Skin of body (tissue), 2 donors: ENCODE results near the gene SETD3. TPM values are rescaled to one million over a fixed set of nuclear protein-coding genes. Genes with fewer than 3 reads are reported as not detected.

Experiments
- DNase-seq: peaks from one replicate; lab custom pipeline; 2025; lab: John Stamatoyannopoulos, UW
- total RNA-seq: library from RNA; depleted of rRNA; stranded (reverse); fragments of >200 nt; gene quantifications from one replicate; pipeline ENCODE4 v1.2.3, GENCODE V29; 2014

SETD3 gene
- total RNA-seq = 40.7 TPM

DNA sequence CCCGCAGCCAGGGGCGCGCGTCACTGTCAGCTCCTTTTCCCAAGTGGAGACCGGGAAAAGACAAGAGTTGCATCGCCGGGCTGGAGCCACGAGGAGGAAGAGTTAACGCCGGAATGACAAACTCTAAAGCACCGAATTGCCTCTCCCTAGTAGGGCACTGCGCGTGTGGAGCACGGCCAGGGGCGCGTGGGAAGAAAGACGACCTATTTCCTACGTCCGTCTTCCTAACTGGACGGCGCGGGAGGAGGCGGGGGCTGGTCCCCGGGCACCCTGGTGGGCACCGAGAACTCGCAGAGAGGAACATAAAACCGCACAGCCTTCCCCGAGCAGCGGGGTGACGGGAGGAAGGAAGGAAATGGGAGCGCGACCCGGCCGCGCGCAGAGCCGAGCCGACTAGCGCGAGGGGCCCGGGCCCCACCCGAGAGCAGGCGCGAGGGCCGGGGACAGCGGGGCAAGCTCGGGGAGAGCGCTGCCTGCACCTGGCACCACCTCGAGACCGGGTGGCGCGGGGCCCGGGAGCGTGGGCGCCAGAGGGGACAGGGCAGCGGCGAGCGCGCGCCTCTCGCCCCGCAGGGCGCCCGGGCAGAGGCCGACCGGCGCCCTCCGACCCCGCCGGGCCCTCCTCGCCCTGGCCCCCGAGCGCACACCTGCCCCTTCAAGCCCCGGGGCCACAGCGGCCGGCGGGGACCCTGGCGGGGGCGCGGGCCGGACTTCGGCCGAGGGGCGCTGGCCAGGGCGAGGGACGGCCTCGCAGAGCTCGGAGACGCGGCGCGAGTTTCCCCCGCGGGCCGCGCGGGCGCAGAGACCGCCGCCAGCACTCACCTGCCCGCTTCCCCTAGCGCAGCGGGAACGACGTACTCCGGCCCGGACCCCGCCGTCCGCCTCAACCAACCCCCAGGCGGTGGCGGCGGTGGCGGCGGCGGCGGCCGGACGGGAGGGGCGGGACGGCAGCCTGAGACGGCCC is at the start of gene SETD3:
Gene SETD3, minus strand, starts transcription at position 954 of the 964 bp plus-strand sequence. CDS start 15,054 bp downstream, outside the sequence.
- peak; percentile 41 for DNase-seq

DNA sequence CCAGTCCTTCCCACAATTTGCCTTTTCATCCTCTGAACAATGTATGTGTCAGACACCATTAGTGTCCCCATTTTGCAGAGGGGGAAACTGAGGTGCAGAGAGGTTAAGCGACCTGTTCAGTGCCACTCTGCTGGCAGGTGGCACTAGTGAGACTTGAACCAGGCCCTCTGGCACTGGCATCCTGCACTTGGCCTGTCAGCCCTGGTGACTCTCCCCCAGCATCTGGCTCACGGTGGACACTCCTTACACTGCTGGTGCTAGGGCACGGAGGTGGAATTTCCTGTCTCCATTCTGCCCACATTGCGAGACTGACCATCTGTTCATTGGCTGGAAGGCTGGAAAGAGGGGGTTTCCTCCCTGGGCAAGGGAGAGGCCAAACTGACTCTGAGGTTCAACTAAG is 49.2 kb upstream of the SETD3 start:
- no peak for DNase-seq

DNA sequence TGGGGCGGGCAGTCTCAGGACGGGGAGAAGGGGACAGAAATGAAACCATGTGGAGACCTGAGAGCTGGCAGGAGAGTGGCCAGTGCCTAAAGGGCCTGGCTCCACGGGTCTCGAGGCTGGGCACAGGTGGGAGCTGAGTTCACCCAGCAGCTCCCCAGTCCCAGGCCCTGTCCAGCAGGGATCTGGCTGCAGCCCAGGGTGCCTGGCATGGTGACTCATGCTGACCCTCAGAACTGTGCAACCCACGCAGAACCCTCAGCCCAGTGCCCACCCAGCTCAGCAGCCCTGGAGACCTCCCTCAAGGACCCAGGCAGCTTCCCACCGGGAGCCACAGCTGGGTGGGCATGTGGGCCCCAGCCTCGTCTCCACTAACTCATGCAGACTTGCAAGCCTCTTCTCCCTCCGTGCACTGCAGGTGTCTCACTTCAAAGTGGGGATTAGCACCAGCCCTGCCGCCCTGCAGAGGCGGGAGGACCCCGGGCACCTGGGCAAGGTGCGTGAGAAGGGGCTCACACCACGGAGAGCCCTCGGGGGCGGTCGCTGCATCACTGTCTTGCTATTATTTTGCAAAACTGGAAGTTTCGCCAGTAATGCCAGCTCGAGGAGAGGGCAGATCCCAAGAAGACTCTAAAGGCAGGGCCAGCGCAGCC is 46.9 kb upstream of the SETD3 start:
- DNase-seq = no peak

DNA sequence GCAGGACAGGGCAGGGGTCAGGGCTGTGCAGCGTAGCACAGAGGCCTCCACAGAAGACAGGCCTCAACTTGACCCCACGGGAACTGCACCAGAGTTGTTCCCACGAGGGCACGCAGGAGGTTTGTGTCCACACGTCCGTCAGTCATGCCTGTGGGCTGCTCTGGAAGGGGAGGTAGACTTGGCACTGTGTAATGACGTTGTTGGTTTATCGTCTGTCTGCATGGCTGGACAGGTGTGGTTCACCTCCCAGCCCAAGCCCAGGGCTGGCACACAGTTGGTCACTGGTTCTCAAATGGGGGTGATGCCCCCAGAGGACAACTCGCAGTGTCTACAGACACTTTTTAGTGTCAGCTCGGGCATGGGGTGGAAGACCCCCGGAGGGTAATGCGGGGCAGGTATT is 46.4 kb upstream of the SETD3 start:
- DNase-seq = no peak

DNA sequence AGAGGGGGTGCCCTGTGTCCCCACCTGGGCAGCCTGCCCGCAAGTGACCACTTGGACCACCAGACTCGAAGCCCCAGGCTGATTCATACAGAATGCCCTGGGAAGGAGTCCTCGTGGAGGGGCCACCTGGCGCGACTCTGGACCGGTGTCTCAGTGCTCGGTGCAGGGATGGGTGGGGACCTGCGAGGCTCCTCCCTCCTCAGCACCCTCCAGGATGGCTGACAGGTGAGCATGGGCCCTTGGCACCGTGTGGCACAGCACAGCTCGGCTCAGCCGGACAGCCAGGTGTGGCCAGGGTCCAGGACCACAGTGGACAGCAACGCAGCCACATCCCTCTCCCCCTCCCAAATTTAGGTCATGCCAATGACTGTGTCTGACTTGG is 45.0 kb upstream of the SETD3 start:
- DNase-seq = no peak

- no peak for DNase-seq
Observed at GRCh38 chr14:99524804-99525698, 44.4 kb upstream of the SETD3 start.

GRCh38 chr14:99524091-99524661 is 43.5 kb upstream of the SETD3 start:
- no peak for DNase-seq

GRCh38 chr14:99523704-99524055 is 43.0 kb upstream of the SETD3 start:
- DNase-seq = no peak

DNA sequence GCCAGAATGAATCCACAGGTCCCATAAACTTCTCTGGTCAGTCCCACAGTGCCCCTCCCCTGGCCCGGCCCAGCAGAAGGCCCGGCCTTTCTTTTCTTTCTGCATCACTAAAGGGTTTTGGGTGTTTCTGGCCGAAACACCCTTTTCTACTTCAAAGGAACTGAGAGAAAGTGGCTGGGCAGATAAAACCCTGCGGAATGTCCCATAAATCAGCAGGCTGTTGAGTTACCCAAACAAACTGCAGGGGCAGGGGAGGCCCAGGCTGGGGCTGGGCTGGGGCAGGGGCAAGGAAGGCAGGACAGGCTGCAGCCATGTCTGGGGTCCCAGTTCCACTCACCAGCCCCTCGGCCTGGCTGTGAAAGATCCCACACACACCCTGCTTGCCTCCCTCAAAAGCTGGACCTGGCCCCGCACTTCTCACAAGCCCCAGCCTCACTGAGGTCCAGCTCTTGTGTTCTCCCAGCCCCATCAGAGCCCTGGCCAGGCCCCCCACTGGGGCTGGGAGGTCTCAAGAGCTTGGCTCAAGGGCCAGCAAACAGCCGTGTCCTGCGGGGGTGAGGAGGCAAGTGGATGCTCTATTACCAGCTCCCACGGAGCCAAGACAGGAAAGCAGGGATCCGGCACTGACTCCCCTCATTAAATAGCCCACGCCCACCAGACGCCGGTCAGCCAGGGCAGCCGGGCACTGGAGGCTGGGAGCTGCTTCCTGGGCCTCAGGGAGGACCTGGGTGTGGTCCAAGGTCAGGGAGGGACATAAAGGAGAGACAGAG is 42.5 kb upstream of the SETD3 start:
- DNase-seq = no peak

DNA sequence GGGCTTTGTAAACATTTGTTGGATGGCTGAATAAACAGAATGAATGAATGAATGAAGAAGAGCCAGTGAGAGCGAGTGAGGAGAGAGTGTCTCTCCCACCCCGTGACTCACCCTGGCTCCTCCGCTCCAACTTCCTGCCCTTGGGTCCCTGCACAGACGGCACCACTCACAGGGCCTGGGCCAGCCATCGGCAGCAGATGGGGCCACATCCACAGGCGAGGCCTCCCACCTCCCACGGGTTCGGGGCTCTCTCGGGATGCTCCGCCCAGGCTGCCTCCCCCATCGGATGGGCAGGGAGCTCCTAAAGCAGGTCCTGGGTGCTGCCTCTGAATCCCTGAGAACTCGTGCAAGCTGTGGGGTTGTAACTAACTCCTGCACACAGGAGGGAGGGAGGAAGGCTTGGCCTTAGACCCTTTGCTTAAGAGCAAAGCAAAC is 41.8 kb upstream of the SETD3 start:
- no peak for DNase-seq

DNA sequence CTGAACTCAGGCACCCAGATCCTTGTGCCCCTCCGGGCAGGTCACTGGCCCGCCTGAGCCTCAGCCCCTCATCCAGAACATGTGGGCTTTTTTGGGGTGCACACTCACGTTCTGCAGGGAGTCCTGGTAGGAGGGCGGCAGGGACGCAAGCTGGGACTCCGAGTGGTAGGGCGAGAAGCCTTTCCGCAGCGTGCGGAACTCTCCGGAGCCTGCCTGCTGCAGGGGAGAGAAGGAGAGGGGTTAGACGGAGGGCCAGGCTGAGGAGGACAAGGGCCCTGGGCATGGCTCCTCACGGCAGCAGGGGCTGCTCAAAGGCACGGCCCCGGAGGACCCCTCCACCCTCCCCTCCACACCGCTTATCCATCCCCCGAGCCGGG is 41.4 kb upstream of the SETD3 start:
- DNase-seq = no peak

- no peak for DNase-seq
Observed at GRCh38 chr14:99521176-99522024, 40.7 kb upstream of the SETD3 start.

DNA sequence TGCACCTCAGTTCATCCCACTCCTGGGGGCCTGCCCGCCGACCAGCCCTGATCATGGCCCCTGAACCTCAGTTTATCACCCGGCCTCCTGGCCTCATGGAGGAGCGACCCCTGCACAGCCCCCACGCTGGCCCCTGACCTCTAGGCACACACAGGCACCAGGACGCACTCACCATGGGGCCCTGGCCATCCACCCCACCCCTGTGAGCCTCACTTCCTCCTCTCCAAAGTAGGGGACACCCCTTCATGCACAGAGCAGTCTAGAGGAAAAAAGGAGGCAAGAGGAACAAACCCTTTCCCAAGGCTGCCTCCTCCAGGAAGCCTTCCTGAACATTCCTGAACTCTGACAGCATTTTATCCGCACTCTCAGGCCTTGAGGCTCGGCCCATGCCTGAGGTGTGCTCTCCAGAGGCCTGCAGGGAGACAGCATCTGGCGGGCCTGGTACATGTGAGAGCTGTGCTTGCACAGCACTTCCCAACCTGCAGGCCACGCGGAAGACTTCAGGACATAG is 40.0 kb upstream of the SETD3 start:
- no peak for DNase-seq

- DNase-seq = no peak
Observed at GRCh38 chr14:99519931-99520421, 39.3 kb upstream of the SETD3 start.

DNA sequence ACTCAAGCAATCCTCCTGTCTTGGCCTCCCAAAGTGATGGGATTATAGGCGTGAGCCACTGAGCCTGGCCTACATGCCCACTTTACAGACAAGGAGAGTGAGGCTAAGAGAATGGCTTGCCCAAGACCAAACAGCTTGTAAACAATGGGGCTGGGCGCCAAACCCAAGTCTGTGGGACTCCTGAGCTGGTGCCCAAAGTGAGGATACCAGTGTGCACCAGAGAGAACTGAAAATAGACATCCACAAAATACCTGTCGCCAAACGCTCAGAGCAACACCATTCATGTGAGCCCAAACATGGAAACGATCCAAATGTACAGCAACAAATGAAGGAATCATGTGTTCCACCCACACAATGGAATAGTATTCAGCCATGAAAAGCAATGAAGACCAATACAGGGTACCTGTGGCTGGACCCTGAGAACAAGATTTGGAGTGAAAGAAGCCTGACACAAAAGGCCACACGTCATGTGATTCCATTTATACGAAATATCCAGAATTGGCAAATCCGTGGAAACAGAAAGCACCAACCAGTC is 38.8 kb upstream of the SETD3 start:
- DNase-seq = no peak

DNA sequence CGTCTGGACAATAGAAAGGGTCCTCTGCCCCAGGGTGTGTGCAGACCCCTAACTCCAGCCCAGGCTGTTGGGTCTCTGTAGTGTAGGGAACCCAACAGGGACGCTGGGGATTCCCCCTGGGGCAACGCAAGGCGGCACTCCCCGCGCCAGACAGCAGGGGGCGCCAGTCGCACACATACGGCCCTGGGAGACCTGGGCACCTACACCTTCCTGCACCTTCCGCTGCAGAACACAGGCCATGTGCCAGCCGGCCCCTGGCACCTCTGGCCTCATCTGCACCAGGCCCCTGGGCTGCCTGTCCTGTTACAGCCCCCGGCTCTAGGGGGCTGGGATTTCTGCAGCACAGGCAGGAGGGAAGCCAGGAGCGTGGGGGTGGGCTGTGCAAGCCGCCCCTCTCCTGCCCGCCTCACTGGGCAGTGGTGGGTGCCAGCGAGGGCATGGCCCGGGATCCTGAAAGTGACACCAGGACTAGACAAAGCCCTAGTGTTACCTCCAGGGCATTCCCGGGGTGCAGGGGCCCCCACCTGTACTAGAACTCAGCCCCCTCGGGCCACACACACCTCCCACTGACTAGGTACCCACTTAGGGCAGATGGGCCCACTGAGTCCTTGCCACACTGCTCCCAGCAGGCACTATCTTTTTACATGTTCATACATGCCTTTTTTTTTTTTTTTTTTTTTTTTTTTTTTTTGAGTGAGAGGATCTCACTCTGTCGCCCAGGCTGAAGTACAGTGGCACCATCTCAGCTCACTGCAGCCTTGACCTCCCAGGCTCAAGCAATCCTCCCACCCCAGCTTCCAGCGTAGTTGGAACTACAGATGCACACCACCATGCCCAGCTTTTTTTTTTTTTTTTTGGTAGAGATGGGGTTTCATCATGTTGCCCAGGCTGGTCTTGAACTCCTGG is 38.0 kb upstream of the SETD3 start:
- no peak for DNase-seq

DNA sequence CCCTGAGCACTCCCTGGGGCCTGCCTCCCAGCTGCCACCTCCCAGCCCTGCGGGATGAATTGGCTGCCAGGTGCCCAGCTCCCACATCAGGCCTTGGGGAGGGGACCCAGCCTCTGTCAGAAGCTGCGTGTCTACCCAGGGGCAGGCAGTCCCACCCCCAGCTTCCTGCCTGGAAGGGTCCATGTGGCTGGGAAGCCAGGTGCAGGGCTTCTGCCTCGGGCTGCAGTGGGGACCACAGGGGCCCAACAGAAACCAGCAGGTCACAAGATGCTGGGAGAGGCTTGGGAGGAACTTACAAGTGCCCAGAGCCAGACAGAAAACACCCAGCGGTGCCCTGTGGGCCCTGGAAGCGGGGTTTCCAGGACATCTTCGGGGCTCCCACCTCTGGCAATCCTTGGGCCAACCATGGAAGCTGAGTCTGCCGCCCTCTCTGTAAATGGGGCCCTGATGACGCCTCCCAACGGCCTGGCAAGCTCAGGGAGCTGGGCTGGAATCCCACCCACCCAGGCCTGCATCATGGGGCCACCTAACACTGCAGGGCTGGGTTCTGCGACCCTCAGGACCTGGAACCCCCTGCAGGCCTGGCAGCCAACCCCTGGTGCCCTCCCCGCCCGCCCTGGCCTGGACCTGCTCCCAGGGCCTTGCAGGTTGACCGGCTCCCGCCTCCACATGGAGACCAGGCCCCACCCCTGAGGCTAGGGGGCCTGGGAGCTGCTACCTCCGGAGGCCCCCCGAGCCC is 37.2 kb upstream of the SETD3 start:
- DNase-seq = no peak
